GM19372 (cell line): ENCODE measurements around the gene EIF6.
"Not testable (repeated sequence)": the region's sequence is repeated elsewhere in the genome, so short reads cannot be mapped to it uniquely, and the experiment has no call there.

Source experiments
- ATAC-seq: cut with Tn5 transposase; IDR thresholded peaks from one replicate; pipeline ENCODE4 v1.9.1; 2021; ENCODE audit warnings: mild to moderate bottlenecking, low read depth, moderate library complexity; ENCODE audit not compliant: unreplicated experiment

Gene EIF6

DNA sequence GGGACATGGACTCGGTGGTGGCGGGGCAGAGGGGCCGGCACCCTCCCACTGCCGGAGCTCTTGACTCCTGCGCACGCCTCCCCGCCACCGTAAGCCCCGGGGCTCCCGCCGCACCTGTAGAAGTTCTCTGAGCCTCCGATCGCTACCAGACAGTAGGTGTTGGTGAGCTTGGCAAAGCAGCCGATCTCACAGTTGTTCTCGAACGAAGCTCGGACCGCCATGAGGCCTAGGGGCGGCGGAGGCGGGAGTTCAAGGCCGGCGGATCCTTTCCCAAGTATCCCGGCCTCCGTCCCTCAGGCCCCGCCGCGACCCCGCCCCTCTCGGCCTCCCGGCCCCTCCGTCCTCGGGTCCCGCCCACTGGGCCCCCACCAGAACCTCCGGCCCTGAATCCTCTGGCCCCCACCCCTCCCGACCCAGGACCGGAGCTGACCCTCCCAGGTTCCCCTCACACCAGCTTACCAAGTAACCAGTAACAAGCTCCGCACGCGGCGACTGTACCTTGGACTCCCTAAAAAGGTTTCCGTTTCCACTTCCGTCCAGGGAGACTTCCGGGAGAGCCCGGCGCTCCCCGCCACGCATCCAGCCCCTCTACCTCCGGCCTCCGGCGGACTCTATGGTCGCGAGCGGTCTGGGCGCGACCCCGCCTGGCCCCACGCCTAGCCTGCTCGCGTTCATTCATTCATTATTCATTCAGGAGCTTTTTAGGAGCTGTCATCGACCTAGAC, at the start of gene EIF6:
TSS of gene EIF6 (minus strand) at position 506 of the 725 bp plus-strand sequence. CDS start at position 221, 285 bp downstream.
- ATAC-seq = peak; percentile 64

DNA sequence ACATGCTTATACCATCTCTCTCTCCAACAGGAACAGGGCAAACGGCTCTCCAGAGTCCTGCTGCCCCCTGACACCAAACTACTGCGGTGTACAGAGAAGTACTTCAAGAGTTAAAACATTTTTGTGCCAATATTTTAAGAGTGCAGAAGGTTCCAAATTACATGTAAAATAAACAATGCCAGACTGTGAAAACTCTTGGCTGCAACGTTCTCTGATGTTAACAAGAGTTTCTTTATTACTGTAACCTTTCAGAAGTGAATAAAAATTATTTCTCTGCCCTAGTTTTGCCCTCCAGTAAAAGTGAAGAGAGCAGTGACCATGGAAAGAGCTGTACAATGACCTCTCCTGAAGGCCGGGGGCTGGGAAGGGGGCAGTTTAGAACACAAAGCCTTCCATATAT, 49.0 kb upstream of the EIF6 start:
- ATAC-seq = no peak

DNA sequence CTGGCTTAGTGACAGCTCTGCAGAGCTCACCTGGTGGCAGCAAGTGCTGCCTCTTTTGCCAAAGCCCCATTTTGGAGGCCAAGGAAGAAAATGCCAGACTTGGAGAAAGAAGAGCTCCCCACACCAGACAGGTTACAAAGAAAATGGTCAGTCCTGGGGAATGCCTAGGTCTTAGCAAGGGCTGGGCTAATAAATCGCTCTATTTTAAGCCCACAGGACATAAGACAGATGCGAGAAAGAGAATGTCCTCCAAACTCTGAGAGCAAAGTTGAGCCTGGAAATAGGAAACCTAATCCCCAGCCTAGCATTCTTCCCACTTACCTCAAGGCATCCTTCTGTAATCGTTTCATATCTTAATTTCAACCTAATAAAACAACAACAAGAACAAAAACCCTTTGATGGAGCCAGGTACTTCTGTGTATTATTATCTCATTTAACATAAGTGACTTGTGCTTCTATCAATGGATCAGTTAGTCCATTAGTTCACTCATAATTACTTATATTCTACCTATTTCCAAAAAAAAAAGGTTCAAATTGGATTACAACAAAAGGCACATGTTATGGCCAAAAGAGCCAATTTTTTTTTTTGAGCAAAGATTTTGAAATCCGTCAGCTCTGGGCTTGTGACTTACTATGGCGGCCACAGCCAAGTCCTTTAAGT, 48.1 kb upstream of the EIF6 start:
- no peak for ATAC-seq

DNA sequence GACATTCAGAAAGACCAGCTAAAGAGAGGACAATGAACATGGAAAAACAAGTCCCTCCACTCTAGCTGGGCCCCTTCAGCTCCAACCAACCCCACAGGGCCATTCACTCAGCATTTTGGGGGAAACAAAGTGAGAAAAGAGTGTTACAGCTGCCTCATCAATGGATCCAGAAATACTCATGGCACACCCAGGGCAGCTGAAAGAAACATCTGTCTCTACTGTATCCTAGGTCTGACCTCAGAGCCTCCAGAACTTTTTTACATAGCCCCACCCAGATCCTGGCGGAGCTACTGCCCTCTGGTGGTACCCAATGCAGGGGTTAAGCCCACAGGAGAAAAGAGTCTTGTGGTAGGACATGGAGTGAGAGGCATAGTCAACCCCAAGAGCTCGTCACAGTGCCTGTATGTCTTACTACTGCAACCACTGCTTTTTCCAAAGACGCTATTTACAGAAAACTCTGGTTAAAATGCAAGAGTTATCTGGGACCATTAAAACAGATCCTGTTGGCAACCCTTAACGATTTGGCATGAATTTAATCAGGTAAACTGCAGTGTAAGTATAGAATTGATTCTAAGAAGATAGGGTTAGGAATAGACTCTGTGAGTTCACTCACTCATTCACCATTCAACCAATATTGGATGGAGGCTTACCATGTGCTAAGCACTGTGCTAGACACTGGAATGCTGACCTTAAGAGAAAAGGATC, 45.0 kb upstream of the EIF6 start:
- ATAC-seq = no peak

DNA sequence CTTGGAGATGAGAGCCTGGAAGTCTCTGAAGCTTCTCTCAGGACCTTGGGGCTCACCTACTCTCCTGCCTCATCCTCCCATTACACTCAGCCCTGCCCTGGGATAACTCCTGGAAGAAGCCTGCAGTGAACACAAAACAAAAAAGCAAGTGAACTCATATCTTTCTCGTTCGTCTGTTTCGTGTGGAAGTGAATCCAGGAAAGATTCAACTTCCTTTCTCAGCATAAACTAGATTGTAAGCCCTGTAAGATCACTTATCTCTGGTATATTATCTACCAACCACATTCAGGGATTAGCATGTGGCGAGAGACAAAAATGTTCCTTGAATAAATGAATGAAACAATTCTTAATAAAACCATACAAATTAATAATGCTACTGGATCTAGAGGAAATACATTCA, 44.1 kb upstream of the EIF6 start:
- ATAC-seq = no peak

DNA sequence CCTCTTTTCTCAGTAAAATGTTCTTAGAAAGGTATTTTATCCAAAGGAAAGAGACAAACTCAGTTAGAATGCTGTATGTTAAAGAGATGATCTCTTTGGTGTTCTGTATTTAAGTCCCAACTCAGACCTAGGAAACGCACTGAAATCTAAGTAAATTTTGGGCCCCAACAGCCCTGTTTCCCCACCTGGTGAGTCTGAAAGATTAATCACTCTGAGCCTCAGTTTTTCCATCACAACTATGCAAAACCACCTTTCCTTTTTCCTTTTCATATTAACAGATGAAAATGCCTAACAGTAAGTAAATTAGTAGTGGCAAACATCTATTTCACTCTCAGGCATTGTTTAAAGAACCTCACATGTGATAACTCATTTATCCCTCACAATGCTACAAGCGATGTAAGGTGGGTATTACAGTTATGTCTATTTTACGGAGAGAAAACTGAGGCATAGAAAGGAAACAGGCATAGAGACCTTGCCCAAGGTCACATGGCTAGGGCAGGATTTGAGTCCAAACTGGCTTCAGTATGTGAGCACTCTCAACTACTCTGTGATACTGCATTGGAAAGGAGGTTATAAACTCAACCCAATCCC, 43.6 kb upstream of the EIF6 start:
- no peak for ATAC-seq

DNA sequence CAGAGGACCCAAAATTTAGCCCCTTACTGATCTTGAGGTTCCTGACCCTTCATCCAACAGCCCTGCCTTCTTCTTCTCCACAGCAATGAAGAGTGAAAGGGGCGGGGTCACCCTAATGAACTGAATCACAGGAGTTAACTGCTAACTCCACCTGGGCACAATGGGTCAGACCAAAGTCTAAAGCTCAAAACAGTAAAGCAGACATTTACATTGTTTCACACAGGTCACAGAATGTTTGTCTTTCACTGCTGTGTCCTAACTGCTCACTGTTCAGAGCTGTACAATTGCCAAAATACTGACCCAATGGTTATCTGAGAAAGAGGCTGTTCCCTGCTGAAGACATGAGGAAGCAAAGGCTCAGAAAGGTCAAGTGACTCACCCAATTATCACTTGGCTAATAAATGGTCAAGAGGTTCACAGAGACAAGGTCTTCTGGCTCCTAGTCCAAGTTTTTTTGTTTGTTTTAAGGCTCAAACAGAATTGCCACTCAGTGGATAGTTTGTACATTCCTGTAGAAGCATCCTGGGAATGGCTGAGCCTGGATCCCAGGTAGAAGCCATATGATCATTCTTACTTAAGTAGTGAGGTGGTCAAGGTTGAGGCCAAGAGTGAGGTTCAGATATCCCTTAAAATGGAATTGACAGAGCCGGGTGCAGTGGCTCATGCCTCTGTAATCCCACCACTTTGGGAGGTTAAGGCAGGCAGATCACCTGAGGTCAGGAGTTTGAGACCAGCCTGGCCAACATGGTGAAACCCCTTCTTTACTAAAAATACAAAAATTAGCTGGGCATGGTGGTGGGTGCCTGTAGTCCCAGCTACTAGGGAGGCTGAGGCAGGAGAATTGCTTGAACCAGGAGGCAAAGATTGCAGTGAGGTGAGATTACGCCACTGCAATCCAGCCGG, 42.8 kb upstream of the EIF6 start:
- no peak for ATAC-seq

DNA sequence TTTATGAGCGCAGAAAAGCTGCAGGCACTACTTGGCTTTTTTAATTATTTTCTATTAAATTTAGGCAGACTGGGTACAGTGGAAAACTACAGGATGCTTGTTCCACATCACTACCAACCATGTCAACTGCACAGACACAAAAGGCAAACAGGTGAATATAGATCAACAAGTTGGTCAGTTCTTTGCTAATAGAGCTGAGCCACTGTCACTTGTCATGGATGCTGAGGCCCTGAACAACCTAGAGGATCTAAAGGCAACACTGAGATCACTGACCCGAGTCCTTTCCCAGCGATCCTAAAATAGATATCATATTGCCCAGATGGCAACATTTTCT, 42.1 kb upstream of the EIF6 start:
- no peak for ATAC-seq

DNA sequence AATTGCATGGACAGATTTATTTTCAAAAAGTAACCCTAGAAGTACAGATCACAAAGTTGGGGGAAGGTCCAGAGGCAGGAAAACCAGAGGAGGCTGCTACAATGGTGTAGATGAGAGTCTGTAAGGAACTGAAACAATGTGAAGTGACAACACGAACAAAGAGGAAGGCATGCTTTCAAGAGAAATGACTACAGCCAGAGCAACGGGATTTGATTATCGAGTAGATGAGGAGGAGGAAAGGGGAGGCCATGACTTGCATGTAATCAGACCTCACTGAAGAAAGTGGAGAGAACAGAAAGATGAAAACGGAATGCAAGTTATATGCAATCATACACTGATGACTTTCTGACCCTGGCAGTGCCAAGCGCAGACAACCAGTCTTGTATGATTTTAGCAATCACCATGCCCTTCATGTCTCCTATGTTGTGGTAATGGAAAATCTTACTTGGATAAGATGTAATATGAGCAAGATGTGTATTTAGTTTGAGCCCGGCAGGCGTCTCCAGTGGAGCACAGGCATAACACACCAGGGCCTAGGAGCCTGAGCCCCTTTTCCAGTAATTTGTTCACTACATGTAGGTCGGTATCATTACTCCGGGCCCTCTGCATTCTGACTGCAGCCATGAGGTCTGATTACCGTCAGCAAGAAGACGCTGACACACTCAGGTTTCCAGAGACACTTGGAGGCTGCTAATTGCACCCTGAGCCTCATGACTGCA, 41.6 kb upstream of the EIF6 start:
- ATAC-seq = no peak

DNA sequence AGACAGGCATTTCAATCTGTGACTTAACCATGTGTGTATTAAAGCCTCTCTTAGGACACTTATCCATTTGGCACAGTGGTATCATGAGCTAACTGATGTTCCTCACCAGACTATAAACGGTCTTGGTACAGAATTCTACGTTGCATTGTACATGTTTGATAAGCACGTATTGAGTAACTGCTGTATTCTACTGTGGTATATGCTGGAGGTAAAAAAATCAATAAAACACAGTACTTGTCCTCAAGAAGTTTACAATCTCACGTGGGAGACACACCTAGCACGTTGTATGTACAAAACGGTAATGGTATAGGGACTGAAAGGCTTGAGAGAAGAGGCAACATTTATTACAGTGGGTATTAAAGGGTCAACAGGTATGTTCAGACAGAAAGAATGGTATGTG, 40.8 kb upstream of the EIF6 start:
- ATAC-seq = no peak

DNA sequence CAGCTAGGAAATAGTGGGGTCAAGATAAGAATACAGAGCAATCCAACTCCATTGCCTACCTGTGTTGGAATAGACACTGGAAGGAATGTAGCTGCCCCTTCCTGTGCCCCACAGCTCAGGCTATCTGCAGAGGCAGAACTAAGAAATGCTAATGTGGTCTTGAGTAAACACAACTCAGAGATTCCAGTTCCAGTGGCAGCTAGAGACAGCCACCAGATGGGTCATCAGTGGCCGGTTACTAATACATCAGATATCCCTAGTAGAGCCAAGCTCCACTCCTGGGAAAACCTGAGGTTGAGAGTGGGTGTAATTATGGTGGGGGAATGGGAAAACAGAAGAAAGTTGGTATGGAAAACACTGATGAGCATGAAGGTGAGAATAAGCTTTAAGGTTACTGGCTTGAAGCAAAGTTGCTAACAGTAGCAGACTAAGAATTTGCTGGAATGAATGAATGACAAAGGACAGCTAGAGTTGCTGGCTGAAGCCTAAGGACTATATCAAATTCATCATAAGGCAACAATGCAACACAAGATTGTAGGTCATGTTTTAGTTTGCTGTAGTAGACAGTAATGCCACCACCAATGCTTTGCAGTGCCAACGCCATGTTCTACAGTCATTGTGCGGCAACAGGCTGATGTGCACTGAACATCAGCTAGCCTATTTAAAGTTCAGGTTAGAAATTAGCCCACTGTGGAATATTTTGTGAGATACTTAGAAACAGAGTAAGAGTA, 36.0 kb upstream of the EIF6 start:
- no peak for ATAC-seq

DNA sequence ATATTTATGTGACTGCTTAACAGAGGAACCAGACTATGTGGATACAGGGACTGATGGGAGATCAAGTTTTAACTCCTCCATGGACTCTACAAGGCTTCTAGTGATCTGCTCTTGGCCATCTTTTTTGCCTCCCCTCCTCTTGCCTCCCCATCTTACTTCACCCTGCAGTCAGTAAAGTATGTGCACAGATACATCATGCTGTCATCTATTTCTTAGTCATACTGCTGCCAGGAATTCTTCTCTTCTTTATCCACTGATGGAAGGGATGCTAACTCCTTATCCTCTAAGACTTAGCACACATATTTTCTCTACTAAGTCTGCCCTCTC, 35.3 kb upstream of the EIF6 start:
- no peak for ATAC-seq

DNA sequence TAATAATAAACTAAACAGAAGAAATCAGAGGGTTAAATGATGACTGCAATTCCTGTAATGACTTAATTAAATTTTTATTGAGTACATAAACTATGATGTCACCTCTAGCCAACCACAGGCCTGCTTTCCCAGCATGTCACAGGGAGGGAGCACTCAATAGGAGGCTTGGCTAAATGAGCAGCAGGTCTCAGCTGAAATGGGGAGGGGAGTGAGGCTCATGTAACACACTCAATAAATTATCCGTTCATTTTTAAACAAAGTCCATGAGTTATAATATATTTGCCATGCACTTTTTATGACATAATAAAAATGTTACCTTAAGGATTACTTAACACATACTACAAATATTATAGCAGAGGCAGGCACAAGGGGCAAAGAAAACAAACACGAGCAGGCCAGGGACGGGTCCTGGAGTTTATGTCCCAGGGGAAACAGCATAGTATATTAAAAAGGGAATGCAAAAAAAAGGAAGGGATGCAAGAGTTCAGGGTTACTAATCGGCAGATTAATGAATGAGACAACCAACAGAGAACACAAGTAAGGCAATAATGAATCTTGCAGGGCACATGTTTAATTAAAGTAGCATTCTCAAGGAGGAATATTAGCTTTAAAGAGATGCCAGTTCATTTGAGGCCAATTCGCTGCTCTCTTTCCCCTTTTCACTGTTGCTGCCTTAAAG, 34.8 kb upstream of the EIF6 start:
- ATAC-seq = no peak

DNA sequence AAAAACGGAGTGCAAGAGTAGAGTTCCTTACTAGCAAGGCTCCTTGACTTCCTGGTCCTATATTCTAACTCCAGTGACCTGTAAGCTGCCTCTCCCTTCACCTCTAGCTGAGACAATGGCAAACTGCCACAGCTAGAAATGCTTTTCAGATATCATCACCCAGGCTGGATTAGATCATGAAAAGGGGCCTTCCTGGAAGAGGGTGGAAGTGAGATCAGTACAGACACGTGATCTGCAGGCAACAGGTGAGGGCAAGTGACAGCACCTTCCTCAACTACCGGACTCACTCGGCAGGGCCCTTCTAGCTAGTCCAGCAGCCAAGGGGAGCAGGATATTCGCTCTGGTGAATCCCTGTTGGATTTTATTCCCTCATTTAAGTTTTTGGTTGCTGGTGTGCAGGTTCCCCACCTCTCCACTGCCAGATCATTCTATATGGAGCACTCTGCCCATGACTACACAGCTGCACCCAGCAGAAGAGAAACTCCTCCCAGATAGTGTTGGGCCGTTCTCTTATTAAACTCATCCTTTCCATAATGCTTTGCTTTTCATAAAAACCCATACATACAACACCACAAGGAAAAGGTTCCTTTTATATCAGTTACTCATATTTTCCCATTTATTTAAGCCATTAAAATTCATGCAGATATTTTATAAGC, 34.1 kb upstream of the EIF6 start:
- no peak for ATAC-seq

DNA sequence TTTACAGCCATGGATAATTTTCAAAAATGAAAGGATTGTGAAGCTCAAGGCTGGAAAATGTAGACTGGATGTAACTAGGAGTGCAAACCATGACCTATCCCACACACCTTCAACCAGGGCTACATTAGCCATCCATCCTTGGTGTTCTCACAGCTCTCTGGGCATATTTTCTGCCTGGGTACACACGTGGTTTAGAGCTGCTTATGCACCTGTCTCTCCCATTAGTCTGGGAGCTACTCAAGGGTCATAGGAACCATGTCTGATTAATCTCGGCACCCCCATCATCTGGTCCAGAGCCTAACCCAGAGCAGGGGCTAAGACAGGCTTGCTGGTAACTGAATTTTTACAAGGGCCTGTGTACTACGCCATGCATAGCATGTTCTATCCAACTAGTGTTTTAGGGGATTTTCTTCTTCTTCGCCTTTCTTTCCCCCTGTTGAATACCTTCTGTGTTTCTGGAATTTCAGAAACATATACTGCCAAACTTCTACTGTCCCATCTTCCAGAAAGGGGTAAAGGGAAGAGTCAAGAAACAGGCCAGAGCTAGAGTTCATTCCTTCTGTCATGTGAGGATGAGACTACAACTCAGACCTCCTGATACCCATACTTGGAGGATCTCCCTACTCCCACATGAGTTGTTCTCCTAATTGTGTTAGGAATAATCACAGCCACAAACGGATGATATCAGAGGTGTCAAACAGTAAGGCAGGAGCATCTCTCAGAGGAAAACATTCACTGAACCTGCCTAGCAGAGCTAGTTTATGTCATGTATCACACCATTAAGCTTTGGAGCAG, 33.0 kb upstream of the EIF6 start:
- ATAC-seq = no peak

DNA sequence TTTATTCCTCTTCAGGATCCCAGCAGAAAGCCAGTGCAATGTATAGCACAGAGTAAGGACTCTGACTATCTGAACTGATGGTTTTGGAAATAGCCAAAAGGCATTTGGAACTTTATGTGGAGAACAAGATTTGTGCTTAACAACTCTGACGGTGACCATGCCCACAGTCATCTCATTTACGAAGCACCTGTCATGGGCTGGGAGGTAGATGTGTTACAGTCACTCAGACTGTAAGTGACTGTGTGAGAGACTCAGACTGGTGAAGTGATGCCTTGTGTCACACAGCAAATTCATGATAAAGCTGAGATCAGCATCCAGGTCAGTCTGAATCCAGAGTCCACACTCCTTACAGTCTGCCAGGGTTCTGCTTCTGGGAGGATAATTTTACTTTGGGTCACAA, 31.5 kb upstream of the EIF6 start:
- no peak for ATAC-seq

DNA sequence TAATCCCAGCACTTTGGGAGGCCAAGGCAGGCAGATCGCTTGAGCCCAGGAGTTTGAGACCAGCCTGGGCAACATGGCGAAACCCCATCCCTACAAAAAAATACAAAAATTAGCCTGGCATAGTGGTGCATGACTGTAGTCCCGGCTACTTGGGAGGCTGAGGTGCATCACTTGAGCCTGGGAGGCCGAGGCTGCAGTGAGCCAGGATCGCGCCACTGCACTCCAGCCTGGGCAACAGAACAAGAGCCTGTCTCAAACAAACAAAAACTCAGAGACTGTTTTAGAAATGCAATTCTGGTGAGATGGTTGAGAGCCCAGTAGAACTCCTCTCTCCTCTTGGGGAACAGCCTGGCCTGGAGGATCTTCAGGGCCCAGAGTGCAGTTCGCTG, 31.1 kb upstream of the EIF6 start:
- not testable (repeated sequence) for ATAC-seq
